Transverse colon (tissue), 3 donors: ENCODE measurements around the gene PLEKHH3.
"Not testable (repeated sequence)": the region's sequence is repeated elsewhere in the genome, so short reads cannot be mapped to it uniquely, and the experiment has no call there.

ENCODE experiments used
- EP300 ChIP-seq: sonication (generic); formaldehyde crosslinking; IDR thresholded peaks from one replicate; pipeline ENCODE4 v1.6.1; 2017; ENCODE audit warnings: antibody characterized with exemption, low read depth
- POLR2A ChIP-seq: fragments of 450-650 bp; IDR thresholded peaks from one replicate; pipeline ENCODE4 v1.6.1; 2016; ENCODE audit warnings: antibody characterized with exemption, mild to moderate bottlenecking, moderate library complexity
- TF ChIP-seq, protein P1 (sequence below), 5 experiments: fragments of 200-600 bp in 3 of 5; fragments of 450-650 bp in 2 of 5; sonication (generic) in 3 of 5; IDR thresholded peaks; 1 replicate in 2 of 5; 2 replicates in 3 of 5; pipeline ENCODE4 v1.5.1; 2016 to 2017; ENCODE audit warnings: antibody characterized with exemption in 5 of 5, inconsistent platforms in 3 of 5, mild to moderate bottlenecking in 2 of 5, moderate library complexity in 1 of 5

DNA sequence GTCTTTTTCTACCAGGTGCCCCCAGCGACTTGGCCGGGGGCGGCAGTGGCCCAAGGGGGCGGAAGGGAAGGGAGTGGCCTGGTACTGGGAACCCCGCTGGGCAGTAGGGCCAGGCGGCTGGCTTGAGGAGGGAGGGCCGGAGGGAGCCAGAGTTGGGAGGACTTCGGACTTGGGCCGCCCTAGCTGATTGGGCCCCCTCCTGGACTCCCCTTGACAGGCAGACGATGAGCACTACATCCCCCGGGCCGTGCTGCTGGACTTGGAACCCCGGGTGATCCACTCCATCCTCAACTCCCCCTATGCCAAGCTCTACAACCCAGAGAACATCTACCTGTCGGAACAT lies 16.9 kb downstream of the PLEKHH3 start:
- TF ChIP-seq POLR2A, EP300: not testable (repeated sequence)
- TF ChIP-seq, protein P1, sequence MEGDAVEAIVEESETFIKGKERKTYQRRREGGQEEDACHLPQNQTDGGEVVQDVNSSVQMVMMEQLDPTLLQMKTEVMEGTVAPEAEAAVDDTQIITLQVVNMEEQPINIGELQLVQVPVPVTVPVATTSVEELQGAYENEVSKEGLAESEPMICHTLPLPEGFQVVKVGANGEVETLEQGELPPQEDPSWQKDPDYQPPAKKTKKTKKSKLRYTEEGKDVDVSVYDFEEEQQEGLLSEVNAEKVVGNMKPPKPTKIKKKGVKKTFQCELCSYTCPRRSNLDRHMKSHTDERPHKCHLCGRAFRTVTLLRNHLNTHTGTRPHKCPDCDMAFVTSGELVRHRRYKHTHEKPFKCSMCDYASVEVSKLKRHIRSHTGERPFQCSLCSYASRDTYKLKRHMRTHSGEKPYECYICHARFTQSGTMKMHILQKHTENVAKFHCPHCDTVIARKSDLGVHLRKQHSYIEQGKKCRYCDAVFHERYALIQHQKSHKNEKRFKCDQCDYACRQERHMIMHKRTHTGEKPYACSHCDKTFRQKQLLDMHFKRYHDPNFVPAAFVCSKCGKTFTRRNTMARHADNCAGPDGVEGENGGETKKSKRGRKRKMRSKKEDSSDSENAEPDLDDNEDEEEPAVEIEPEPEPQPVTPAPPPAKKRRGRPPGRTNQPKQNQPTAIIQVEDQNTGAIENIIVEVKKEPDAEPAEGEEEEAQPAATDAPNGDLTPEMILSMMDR (IDR thresholded peaks at IDR 0.05), result not testable (repeated sequence)
